CD4-positive, alpha-beta T cell (primary cell): Measurements from ENCODE around the gene GOLGA6C. TPM values are rescaled to one million over a fixed set of nuclear protein-coding genes. Genes with fewer than 3 reads are reported as not detected.

Experiments
- ATAC-seq: fragments of 200-7000 bp; cut with Tn5 transposase; one replicate; pipeline ENCODE4 v1.10.0; 2022; ENCODE audit warnings: mild to moderate bottlenecking; ENCODE audit not compliant: poor library complexity
- CTCF ChIA-PET: fragments of 350-600 bp; sonication (Branson Sonifier 250); formaldehyde crosslinking; loops from one replicate; lab custom pipeline; 2021; ENCODE audit warnings: antibody characterized with exemption, inconsistent platforms; lab: Charles Lee
- POLR2A ChIA-PET: fragments of 350-600 bp; sonication (Branson Sonifier 250); formaldehyde crosslinking; loops from one replicate; lab custom pipeline; 2021; ENCODE audit warnings: antibody characterized with exemption, inconsistent platforms; lab: Charles Lee
- DNase-seq, 14 experiments: peaks; one replicate each; pipeline ENCODE4 v3.0.0-alpha.2; 2013 to 2020; ENCODE audit warnings: mixed read lengths in 2 of 14
- H3K27ac ChIP-seq, 2 donors: one replicate each; pipeline versions ENCODE4 v1.5.1 to v1.7.0; 2013; ENCODE audit warnings: low read length in 2 of 2, low read depth in 1 of 2, mild to moderate bottlenecking in 1 of 2
- H3K27me3 ChIP-seq, 2 experiments: 1 replicate in 1 of 2; 2 replicates in 1 of 2; pipeline versions ENCODE4 v1.6.1 to v1.7.0; 2013; ENCODE audit warnings: low read length in 2 of 2, control low read depth in 1 of 2, mild to moderate bottlenecking in 1 of 2, moderate library complexity in 1 of 2; ENCODE audit not compliant: insufficient read depth in 2 of 2, control insufficient read depth in 1 of 2
- H3K36me3 ChIP-seq: one replicate; pipeline ENCODE4 v1.6.1; 2013; ENCODE audit warnings: low read length, control low read depth; ENCODE audit not compliant: insufficient read depth
- H3K4me1 ChIP-seq: one replicate; pipeline ENCODE4 v1.6.1; 2013; ENCODE audit warnings: low read length, control low read depth; ENCODE audit not compliant: insufficient read depth
- H3K4me3 ChIP-seq: one replicate; pipeline ENCODE4 v1.5.1; 2013; ENCODE audit warnings: mild to moderate bottlenecking, low read length, moderate library complexity
- H3K9me3 ChIP-seq, 2 experiments: 1 replicate in 1 of 2; 2 replicates in 1 of 2; pipeline versions ENCODE4 v1.6.1 to v1.7.0; 2013; ENCODE audit warnings: low read length in 2 of 2, mild to moderate bottlenecking in 2 of 2, control low read depth in 1 of 2, moderate library complexity in 1 of 2; ENCODE audit not compliant: control insufficient read depth in 1 of 2, insufficient read depth in 1 of 2
- H3K27ac Mint-ChIP-seq: one replicate; pipeline ENCODE4 v1.8.0; 2020; ENCODE audit warnings: mixed read lengths
- H3K27me3 Mint-ChIP-seq: one replicate; pipeline ENCODE4 v1.8.0; 2021; ENCODE audit warnings: mixed read lengths
- H3K36me3 Mint-ChIP-seq: one replicate; pipeline ENCODE4 v1.8.0; 2021; ENCODE audit warnings: low read depth, mixed read lengths
- H3K4me1 Mint-ChIP-seq: one replicate; pipeline ENCODE4 v1.8.0; 2021; ENCODE audit warnings: low read depth, mixed read lengths
- H3K4me3 Mint-ChIP-seq: one replicate; pipeline ENCODE4 v1.8.0; 2020; ENCODE audit warnings: mild to moderate bottlenecking, mixed read lengths
- H3K9me3 Mint-ChIP-seq: one replicate; pipeline ENCODE4 v1.8.0; 2020; ENCODE audit warnings: mixed read lengths
- intact Hi-C, 2 experiments: fragments of 100-400 bp; cut with DNase I in 1 of 2; cut with micrococcal nuclease in 1 of 2; formaldehyde crosslinking; loops; one replicate each; pipeline versions ENCODE4 v1.15.1 to v1.9.0; 2023 to 2025; cut with DNase I, micrococcal nuclease
- total RNA-seq, 174 experiments: library from RNA in 2 of 174; stranded (reverse) in 2 of 174; gene quantifications; one replicate each; pipeline ENCODE4 v1.2.3 and lab custom pipeline; 2021 to 2026
- TF ChIP-seq, protein P1 (sequence below): fragments of 200-600 bp; IDR thresholded peaks from one replicate; pipeline ENCODE4 v1.8.0; 2022; ENCODE audit warnings: antibody characterized with exemption, mild to moderate bottlenecking

The GOLGA6C gene
- total RNA-seq, 2 experiments from 2014 or later, result not detected

DNA sequence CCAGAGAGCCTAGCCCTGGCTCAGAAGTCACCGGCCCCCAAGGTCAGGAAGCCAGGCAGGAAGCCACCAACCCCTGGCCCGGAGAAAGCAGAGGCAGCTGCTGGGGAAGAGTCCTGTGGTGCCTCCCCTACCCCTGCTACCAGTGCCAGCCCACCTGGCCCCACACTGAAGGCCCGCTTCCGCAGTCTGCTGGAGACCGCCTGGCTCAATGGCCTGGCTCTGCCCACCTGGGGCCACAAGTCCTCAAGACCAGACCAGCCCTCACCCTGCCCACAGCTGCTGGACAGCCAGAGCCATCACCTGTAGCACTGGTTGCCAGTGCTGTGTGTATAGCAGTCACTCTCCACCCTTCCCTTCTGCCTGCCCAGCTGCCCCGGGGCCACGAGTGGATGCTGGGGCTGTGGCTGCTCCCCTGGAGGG, 47.3 kb upstream of the GOLGA6C start:
- Histone ChIP-seq H3K36me3 (peaks cover 67% of the 10 kb centered on the region), H3K27me3 (no peaks in the 10 kb centered on the region), H3K4me1 (peaks cover 22% of the 10 kb centered on the region), H3K9me3 (no peaks in the 10 kb centered on the region), H3K4me3 (no peak overlapping the region), H3K27ac (no peak overlapping the region)
- ChIA-PET CTCF (no interaction called here), POLR2A (no interaction called here)
- intact Hi-C loops, result no loop called here
- no peaks in the 10 kb centered on the region for H3K27me3 Mint-ChIP-seq
- H3K9me3 Mint-ChIP-seq, result no peaks in the 10 kb centered on the region
- H3K4me3 Mint-ChIP-seq, result no peak overlapping the region
- no peak overlapping the region for H3K27ac Mint-ChIP-seq
- peaks cover 55% of the 10 kb centered on the region for H3K36me3 Mint-ChIP-seq
- ATAC-seq (no peak), DNase-seq (no peak)
- H3K4me1 Mint-ChIP-seq, result peaks cover 16% of the 10 kb centered on the region
- TF ChIP-seq, protein P1, sequence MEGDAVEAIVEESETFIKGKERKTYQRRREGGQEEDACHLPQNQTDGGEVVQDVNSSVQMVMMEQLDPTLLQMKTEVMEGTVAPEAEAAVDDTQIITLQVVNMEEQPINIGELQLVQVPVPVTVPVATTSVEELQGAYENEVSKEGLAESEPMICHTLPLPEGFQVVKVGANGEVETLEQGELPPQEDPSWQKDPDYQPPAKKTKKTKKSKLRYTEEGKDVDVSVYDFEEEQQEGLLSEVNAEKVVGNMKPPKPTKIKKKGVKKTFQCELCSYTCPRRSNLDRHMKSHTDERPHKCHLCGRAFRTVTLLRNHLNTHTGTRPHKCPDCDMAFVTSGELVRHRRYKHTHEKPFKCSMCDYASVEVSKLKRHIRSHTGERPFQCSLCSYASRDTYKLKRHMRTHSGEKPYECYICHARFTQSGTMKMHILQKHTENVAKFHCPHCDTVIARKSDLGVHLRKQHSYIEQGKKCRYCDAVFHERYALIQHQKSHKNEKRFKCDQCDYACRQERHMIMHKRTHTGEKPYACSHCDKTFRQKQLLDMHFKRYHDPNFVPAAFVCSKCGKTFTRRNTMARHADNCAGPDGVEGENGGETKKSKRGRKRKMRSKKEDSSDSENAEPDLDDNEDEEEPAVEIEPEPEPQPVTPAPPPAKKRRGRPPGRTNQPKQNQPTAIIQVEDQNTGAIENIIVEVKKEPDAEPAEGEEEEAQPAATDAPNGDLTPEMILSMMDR, result no peak

DNA sequence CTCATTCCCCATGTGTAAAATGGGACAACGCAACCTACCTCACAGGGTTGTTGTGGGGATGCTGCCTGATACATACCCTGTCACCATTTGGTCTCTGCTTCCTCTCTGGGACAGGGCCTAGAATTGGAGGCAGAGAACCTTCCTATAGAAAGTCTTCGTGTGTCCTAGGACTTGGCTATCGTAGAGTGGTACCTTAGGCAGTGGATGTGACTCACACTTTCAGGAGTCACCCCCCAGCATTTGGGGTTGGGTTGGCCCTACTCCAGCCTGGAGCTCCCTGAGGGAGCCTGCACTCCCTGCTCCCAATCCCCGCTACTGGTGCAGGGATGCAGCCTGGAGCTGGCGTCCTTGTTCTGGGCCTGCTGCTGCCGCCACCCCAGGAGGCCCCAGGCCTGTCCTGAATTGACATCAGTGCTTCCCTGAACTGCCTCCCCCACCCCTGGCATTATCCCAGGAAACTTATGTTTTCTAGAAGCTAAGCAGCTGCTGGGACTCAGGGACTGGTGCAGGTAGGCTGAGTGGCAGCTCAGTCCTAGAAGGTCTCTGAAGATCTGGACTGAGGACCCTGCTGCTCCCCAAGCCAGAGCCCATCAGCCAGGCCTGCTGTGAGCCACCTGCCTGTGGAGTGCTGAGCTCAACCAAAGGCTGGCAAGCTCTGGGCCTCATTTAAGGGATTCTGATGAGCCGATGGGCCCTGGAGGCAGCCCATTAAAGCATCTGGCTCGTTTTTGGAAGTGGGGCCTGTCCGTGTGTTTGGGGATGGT, 46.5 kb upstream of the GOLGA6C start:
- TF ChIP-seq, protein P1, result no peak
- DNase-seq, result no peak
- peak overlapping the region; percentile 21 for H3K27ac Mint-ChIP-seq
- Histone ChIP-seq H3K4me1 (peaks cover 22% of the 10 kb centered on the region), H3K27me3 (no peaks in the 10 kb centered on the region), H3K4me3 (no peak overlapping the region), H3K27ac (no peak overlapping the region), H3K9me3 (no peaks in the 10 kb centered on the region), H3K36me3 (peaks cover 59% of the 10 kb centered on the region)
- CTCF ChIA-PET, result no interaction called here
- H3K4me1 Mint-ChIP-seq, result peaks cover 16% of the 10 kb centered on the region
- intact Hi-C loops, result no loop called here
- H3K9me3 Mint-ChIP-seq, result no peaks in the 10 kb centered on the region
- H3K36me3 Mint-ChIP-seq, result peaks cover 48% of the 10 kb centered on the region
- no peak for ATAC-seq
- no peak overlapping the region for H3K4me3 Mint-ChIP-seq
- POLR2A ChIA-PET, result interaction anchor here (1.4 kb wide), 1 partner anchor 10 kb away, joined by 4 read pairs; the partner anchor contains the start of gene C15orf39
- H3K27me3 Mint-ChIP-seq, result no peaks in the 10 kb centered on the region

DNA sequence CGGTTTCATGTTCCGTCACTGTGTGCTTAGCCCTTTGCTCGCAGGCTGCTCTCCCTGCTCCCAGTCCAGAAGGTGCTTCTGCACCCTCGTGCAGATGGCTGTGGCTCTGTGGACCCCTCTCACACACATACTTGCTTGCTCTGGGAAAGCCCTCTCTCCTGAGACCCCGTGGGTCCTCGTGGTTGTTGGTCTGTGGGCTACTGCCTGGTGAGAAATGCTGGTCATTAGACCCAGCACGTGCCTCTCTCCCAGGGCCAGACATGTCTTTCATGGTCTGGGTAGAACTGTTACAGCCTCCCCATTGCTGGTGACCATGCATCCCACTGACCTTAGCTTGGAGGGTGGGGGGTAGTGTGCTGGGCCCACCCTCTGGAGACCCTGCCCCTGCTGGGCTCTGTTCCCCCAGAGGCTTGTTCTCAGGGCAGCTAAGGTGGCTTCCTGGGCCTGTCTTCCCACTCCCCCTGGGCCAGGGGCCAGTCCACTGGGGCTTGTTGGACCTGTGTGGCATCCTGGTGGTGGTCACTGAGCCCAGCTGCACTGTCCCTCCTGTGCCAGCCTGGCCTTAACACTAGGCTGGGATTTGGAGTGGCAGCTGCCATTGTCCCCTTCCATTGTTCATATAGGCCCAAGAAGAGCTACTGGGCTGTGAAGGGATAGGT, 45.8 kb upstream of the GOLGA6C start:
- Histone ChIP-seq H3K27ac (no peak overlapping the region), H3K36me3 (peaks cover 53% of the 10 kb centered on the region), H3K4me3 (no peak overlapping the region), H3K9me3 (no peaks in the 10 kb centered on the region), H3K4me1 (peaks cover 22% of the 10 kb centered on the region), H3K27me3 (no peaks in the 10 kb centered on the region)
- ATAC-seq (no peak), DNase-seq (no peak)
- POLR2A ChIA-PET, result interaction anchor here (1.4 kb wide), 1 partner anchor 11 kb away, joined by 4 read pairs; the partner anchor contains the start of gene C15orf39
- Mint-ChIP-seq H3K27ac (peak overlapping the region; percentile 21), H3K4me1 (peaks cover 16% of the 10 kb centered on the region), H3K9me3 (no peaks in the 10 kb centered on the region), H3K27me3 (no peaks in the 10 kb centered on the region), H3K36me3 (peaks cover 41% of the 10 kb centered on the region), H3K4me3 (no peak overlapping the region)
- intact Hi-C loops, result no loop called here
- TF ChIP-seq, protein P1, result no peak
- CTCF ChIA-PET, result no interaction called here
